Fibroblast of mammary gland (primary cell): ENCODE measurements around the gene HIVEP2.

Experiments used
- DNase-seq: peaks from one replicate; pipeline ENCODE4 v3.0.0-alpha.2; 2010; ENCODE audit warnings: low read depth
- H3K4me3 ChIP-seq: 2 replicates; pipeline ENCODE4 v1.5.1; 2011; ENCODE audit warnings: low read depth, mild to moderate bottlenecking, low read length, moderate library complexity; ENCODE audit not compliant: control insufficient read depth
- CTCF ChIP-seq: conservative IDR thresholded peaks from 2 replicates; pipeline ENCODE4 v1.5.1; 2011; ENCODE audit warnings: low read depth, low read length, inconsistent platforms; ENCODE audit not compliant: control insufficient read depth, insufficient read depth

HIVEP2 gene

GRCh38 chr6:142938510-142938909 is 6.5 kb downstream of the HIVEP2 start:
- DNase-seq = no peak
- H3K4me3 ChIP-seq = no peak overlapping the region
- no peak for TF ChIP-seq CTCF

GRCh38 chr6:142937986-142938385 is 7.0 kb downstream of the HIVEP2 start:
- TF ChIP-seq CTCF = no peak
- no peak overlapping the region for H3K4me3 ChIP-seq
- no peak for DNase-seq

- no peak for TF ChIP-seq CTCF
- DNase-seq = no peak
- H3K4me3 ChIP-seq = no peak overlapping the region
Measured at GRCh38 chr6:142935553-142936517, 9.1 kb downstream of the HIVEP2 start.

GRCh38 chr6:142934599-142934998 is 10.4 kb downstream of the HIVEP2 start:
- H3K4me3 ChIP-seq = no peak overlapping the region
- no peak for DNase-seq
- TF ChIP-seq CTCF = no peak

GRCh38 chr6:142934106-142934505 is 10.9 kb downstream of the HIVEP2 start:
- no peak for TF ChIP-seq CTCF
- no peak overlapping the region for H3K4me3 ChIP-seq
- no peak for DNase-seq

GRCh38 chr6:142933701-142934100 is 11.3 kb downstream of the HIVEP2 start:
- DNase-seq = no peak
- H3K4me3 ChIP-seq = no peak overlapping the region
- no peak for TF ChIP-seq CTCF
